Measurements from ENCODE around the gene STMN1. TPM values are rescaled to one million over a fixed set of nuclear protein-coding genes. Genes with fewer than 3 reads are reported as not detected.

The STMN1 gene
- 295 TPM for total RNA-seq
- polyA plus RNA-seq (ENCODE audit: insufficient read depth in 1 of 8, insufficient read length in 8 of 8, low replicate concordance in 1 of 8) = 100 to 1,000 TPM; 518 to 745 (median 564) TPM
- long read RNA-seq, donor 1, transcript STMN1-206 (5 exons, 1,504 nt) = major isoform, 62 of 91 reads
- long read RNA-seq, donor 1, partial matches to known transcripts = 29 of 91 reads
- long read RNA-seq, donor 1, other reads (novel, unspliced or antisense) = 0 of 91 reads
- long read RNA-seq, donor 2, transcript STMN1-206 (5 exons, 1,504 nt) = major isoform, 27 of 41 reads
- long read RNA-seq, donor 2, partial matches to known transcripts = 14 of 41 reads
- long read RNA-seq, donor 2, other reads (novel, unspliced or antisense) = 0 of 41 reads
- long read RNA-seq, donor 3, transcript STMN1-206 (5 exons, 1,504 nt) = major isoform, 68 of 124 reads
- long read RNA-seq, donor 3, partial matches to known transcripts = 56 of 124 reads
- long read RNA-seq, donor 3, other reads (novel, unspliced or antisense) = 0 of 124 reads
- long read RNA-seq, donor 4, transcript STMN1-206 (5 exons, 1,504 nt) = major isoform, 94 of 150 reads
- long read RNA-seq, donor 4, partial matches to known transcripts = 47 of 150 reads
- long read RNA-seq, donor 4, other reads (novel, unspliced or antisense) = 8 of 150 reads
- long read RNA-seq, donor 5, transcript STMN1-206 (5 exons, 1,504 nt) = major isoform, 300 of 498 reads
- long read RNA-seq, donor 5, partial matches to known transcripts = 171 of 498 reads
- long read RNA-seq, donor 5, other reads (novel, unspliced or antisense) = 23 of 498 reads
- long read RNA-seq, donor 6, transcript STMN1-206 (5 exons, 1,504 nt) = major isoform, 259 of 540 reads
- long read RNA-seq, donor 6, partial matches to known transcripts = 269 of 540 reads
- long read RNA-seq, donor 6, other reads (novel, unspliced or antisense) = 7 of 540 reads
- long read RNA-seq, donor 7, transcript STMN1-206 (5 exons, 1,504 nt) = major isoform, 209 of 424 reads
- long read RNA-seq, donor 7, partial matches to known transcripts = 197 of 424 reads
- long read RNA-seq, donor 7, other reads (novel, unspliced or antisense) = 11 of 424 reads
- long read RNA-seq, donor 8, transcript STMN1-206 (5 exons, 1,504 nt) = major isoform, 123 of 235 reads
- long read RNA-seq, donor 8, partial matches to known transcripts = 104 of 235 reads
- long read RNA-seq, donor 8, other reads (novel, unspliced or antisense) = 7 of 235 reads
- long read RNA-seq, donor 9, transcript STMN1-206 (5 exons, 1,504 nt) = major isoform, 144 of 212 reads
- long read RNA-seq, donor 9, partial matches to known transcripts = 64 of 212 reads
- long read RNA-seq, donor 9, other reads (novel, unspliced or antisense) = 0 of 212 reads
- long read RNA-seq, donor 10, transcript STMN1-206 (5 exons, 1,504 nt) = major isoform, 245 of 444 reads
- long read RNA-seq, donor 10, partial matches to known transcripts = 197 of 444 reads
- long read RNA-seq, donor 10, other reads (novel, unspliced or antisense) = 0 of 444 reads
- long read RNA-seq, donor 11, transcript STMN1-206 (5 exons, 1,504 nt) = major isoform, 110 of 193 reads
- long read RNA-seq, donor 11, partial matches to known transcripts = 72 of 193 reads
- long read RNA-seq, donor 11, other reads (novel, unspliced or antisense) = 8 of 193 reads

DNA sequence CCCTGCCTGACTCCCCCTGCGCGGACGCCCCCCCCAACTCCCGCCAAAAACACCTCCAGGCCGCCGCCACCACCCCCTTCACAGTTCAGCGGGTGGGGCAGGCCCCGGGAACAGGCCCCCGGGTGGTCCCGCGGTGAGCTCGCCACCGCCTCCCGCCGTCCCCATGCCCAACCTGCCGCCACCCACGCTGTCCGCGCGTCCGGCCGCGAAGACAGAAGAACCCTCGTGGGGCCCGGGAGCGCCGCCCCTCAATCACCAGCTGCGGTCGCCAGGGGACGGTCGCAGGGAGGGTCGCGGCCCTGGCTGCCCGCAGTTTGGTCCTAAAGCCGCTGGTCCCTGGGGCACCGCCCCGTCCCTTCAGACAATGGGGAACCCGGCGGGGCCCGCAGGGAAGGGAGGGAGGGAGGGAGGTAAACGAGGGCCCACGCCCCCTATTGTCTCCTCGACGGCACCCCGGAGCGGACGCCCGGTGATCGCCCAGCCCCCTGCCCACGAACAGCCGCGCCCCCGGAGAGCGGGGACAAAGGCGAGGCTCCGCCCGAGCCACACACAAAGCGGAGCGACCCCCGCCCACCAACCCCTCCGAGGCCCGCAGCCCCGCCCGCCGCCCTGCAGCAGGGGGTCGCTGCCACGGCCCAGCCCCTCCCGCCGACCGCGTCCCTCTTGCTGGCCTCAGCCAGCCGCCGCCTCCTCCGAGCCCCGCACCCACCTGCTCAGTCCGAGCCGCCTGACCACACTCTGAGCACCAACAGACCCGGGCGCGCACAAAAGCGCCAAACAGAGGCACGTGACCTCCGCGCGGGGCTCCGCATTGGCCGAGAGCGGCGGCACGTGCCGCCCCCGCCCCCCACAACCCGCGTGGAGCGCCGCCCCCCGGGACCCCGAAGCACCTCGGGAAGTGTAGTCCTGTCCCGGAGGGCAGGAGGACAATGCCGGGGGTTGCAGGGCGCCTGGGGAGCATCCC is at the start of gene STMN1:
STMN1 (minus strand) TSS at position 740 of the 964 bp plus-strand sequence. CDS start 1,743 bp downstream, outside the sequence.
- H3K27ac ChIP-seq (ENCODE audit: low read length) = peak within 1 kb of the TSS; percentile 86
- whole genome bisulfite sequencing (ENCODE audit: insufficient coverage) = under 1% methylated on average over 81 of the region's 102 CpGs
- H3K36me3 ChIP-seq (ENCODE audit: control insufficient read depth, insufficient read depth, low read length) = peaks cover 16% of the 10 kb centered on the region
- H3K9me3 ChIP-seq (replicated peaks; ENCODE audit: control insufficient read depth, low read depth, low read length) = no peaks in the 10 kb centered on the region
- H3K4me1 ChIP-seq (ENCODE audit: control insufficient read depth, insufficient read depth, low read length) = peaks cover 13% of the 10 kb centered on the region
- DNase-seq = peak; percentile 98
- no peaks in the 10 kb centered on the region for H3K27me3 ChIP-seq (ENCODE audit: control insufficient read depth, insufficient read depth, low read length)
- H3K4me3 ChIP-seq (ENCODE audit: low read length) = peak within 1 kb of the TSS; percentile 86

DNA sequence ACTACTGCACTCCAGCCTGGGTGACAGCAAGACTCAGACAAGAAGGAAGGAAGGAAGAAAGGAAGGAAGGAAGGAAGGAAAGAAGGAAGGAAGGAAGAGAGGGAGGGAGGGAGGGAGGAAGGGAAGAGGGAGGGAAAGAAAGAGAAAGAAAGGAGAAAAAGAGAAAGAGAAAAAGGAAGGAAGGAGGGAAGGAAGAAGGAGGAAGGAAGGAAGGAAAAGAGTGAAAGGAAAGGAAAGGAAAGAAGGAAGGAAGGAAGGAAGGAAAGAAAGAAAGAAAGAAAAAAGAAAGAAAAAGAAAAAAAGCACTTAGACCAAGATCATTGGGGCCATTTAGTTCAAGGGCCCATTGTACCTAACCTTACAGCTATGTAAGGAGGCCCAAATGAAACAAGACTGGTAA is 49.3 kb upstream of the STMN1 start:
- H3K4me3 ChIP-seq (ENCODE audit: low read length) = no peak overlapping the region
- DNase-seq = no peak
- peaks cover 5% of the 10 kb centered on the region for H3K9me3 ChIP-seq (replicated peaks; ENCODE audit: control insufficient read depth, low read depth, low read length)
- no peak overlapping the region for H3K27ac ChIP-seq (ENCODE audit: low read length)
- H3K36me3 ChIP-seq (ENCODE audit: control insufficient read depth, insufficient read depth, low read length) = peaks cover 24% of the 10 kb centered on the region
- peaks cover 23% of the 10 kb centered on the region for H3K4me1 ChIP-seq (ENCODE audit: control insufficient read depth, insufficient read depth, low read length)
- no peaks in the 10 kb centered on the region for H3K27me3 ChIP-seq (ENCODE audit: control insufficient read depth, insufficient read depth, low read length)

DNA sequence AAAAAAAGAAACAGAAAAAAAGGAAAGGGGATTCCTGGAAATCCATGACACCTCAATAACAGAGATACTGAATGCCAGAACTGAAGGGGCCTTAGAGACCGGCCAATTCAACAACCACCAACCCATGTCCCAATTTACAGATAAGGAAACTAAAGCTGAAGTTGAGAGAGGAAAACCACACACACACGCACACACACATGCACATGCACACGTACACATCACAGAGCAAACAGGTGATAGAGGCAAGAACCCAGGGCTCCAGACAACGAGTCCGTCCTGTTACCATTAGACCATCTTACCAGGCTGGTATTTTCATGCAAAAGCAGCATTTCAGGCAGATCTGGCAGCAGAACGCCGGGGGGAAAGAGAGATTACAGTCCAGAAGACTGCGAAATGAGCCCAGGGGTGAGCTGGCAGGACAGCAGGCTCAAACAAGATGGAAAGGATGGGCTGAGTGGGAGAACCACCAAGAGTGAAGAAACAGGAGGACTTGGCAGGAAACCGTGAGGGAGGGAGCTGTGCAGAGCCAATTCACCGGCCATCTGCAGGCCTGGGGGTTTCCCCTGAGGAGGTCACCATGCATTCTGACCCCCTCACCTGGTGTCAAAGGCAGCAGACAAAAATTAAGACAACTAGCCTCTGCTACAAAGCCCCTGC is 48.2 kb upstream of the STMN1 start:
- H3K9me3 ChIP-seq (replicated peaks; ENCODE audit: control insufficient read depth, low read depth, low read length) = peaks cover 5% of the 10 kb centered on the region
- peaks cover 18% of the 10 kb centered on the region for H3K36me3 ChIP-seq (ENCODE audit: control insufficient read depth, insufficient read depth, low read length)
- no peak overlapping the region for H3K27ac ChIP-seq (ENCODE audit: low read length)
- H3K4me1 ChIP-seq (ENCODE audit: control insufficient read depth, insufficient read depth, low read length) = peaks cover 19% of the 10 kb centered on the region
- DNase-seq = peak; percentile 40
- no peak overlapping the region for H3K4me3 ChIP-seq (ENCODE audit: low read length)
- no peaks in the 10 kb centered on the region for H3K27me3 ChIP-seq (ENCODE audit: control insufficient read depth, insufficient read depth, low read length)
- WGBS (ENCODE audit: insufficient coverage) = 42% methylated on average over 4 of the region's 10 CpGs

DNA sequence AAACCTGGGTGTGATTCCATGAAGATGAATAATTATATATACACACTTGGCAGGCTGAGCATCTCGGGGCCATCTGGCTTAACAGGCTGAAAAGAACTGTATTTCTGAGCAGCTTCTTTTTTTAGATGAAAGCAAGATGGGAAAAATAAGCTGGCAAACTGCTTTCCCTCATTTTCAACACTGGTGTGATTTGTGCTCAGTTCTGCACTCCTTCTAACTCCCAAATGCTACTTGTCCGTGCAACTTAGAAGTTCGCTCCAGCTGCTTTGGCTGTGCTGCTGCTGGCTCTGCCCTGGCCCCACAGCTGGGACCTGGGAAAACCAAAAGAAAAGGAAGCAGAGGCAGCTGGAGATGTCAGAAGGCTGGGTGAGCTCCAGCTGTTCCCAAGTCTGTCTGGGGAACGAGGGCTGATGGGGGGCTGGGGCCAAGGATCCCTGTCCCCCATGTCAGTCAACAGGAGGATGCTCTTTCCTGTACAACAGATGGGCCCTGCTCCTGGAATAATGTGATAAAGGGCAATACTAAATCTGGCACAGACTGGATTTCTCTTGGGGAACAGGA is 46.7 kb upstream of the STMN1 start:
- H3K9me3 ChIP-seq (replicated peaks; ENCODE audit: control insufficient read depth, low read depth, low read length) = no peaks in the 10 kb centered on the region
- peaks cover 7% of the 10 kb centered on the region for H3K36me3 ChIP-seq (ENCODE audit: control insufficient read depth, insufficient read depth, low read length)
- peaks cover 19% of the 10 kb centered on the region for H3K4me1 ChIP-seq (ENCODE audit: control insufficient read depth, insufficient read depth, low read length)
- no peaks in the 10 kb centered on the region for H3K27me3 ChIP-seq (ENCODE audit: control insufficient read depth, insufficient read depth, low read length)
- peak; percentile 99 for DNase-seq
- peak overlapping the region; percentile 1 for H3K27ac ChIP-seq (ENCODE audit: low read length)
- WGBS (ENCODE audit: insufficient coverage) = 11% methylated on average over 3 of the region's 4 CpGs
- no peak overlapping the region for H3K4me3 ChIP-seq (ENCODE audit: low read length)

GRCh38 chr1:25948641-25949040 is 42.4 kb upstream of the STMN1 start:
- no CpG with 5 or more reads among the region's 4 CpGs for WGBS (ENCODE audit: insufficient coverage)
- H3K27me3 ChIP-seq (ENCODE audit: control insufficient read depth, insufficient read depth, low read length) = no peaks in the 10 kb centered on the region
- DNase-seq = no peak
- H3K36me3 ChIP-seq (ENCODE audit: control insufficient read depth, insufficient read depth, low read length) = no peaks in the 10 kb centered on the region
- H3K27ac ChIP-seq (ENCODE audit: low read length) = no peak overlapping the region
- H3K4me1 ChIP-seq (ENCODE audit: control insufficient read depth, insufficient read depth, low read length) = peaks cover 12% of the 10 kb centered on the region
- no peak overlapping the region for H3K4me3 ChIP-seq (ENCODE audit: low read length)
- H3K9me3 ChIP-seq (replicated peaks; ENCODE audit: control insufficient read depth, low read depth, low read length) = peaks cover 5% of the 10 kb centered on the region

DNA sequence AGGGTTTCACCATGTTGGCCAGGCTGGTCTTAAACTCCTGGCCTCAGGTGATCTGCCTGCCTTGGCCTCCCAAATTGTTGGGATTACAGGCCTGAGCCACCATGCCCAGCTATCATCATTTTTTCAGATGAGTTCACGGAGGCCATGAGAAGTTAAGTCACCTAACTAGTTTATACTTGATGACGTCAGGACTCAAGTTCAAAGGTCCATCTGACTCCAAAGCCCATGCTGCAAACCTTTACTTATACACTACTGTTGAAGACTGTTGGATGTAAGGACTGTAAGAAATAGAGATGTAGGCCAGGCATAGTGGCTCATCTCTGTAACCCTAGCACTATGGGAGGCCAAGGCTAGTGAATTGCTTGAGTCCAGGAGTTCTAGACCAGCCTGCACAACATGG is 40.8 kb upstream of the STMN1 start:
- Histone ChIP-seq H3K36me3 (ENCODE audit: control insufficient read depth, insufficient read depth, low read length) (no peaks in the 10 kb centered on the region), H3K4me1 (ENCODE audit: control insufficient read depth, insufficient read depth, low read length) (no peaks in the 10 kb centered on the region), H3K9me3 (replicated peaks; ENCODE audit: control insufficient read depth, low read depth, low read length) (peaks cover 11% of the 10 kb centered on the region), H3K27ac (ENCODE audit: low read length) (no peak overlapping the region), H3K27me3 (ENCODE audit: control insufficient read depth, insufficient read depth, low read length) (no peaks in the 10 kb centered on the region), H3K4me3 (ENCODE audit: low read length) (no peak overlapping the region)
- DNase-seq = no peak
- WGBS (ENCODE audit: insufficient coverage) = 100% methylated on average over 1 of the region's 2 CpGs

- 53% methylated on average over 2 of the region's 5 CpGs for WGBS (ENCODE audit: insufficient coverage)
- no peaks in the 10 kb centered on the region for H3K4me1 ChIP-seq (ENCODE audit: control insufficient read depth, insufficient read depth, low read length)
- no peak overlapping the region for H3K27ac ChIP-seq (ENCODE audit: low read length)
- no peak for DNase-seq
- H3K4me3 ChIP-seq (ENCODE audit: low read length) = no peak overlapping the region
- H3K9me3 ChIP-seq (replicated peaks; ENCODE audit: control insufficient read depth, low read depth, low read length) = peaks cover 11% of the 10 kb centered on the region
- H3K27me3 ChIP-seq (ENCODE audit: control insufficient read depth, insufficient read depth, low read length) = no peaks in the 10 kb centered on the region
- no peaks in the 10 kb centered on the region for H3K36me3 ChIP-seq (ENCODE audit: control insufficient read depth, insufficient read depth, low read length)
Observed at GRCh38 chr1:25945761-25946160, 39.5 kb upstream of the STMN1 start.

DNA sequence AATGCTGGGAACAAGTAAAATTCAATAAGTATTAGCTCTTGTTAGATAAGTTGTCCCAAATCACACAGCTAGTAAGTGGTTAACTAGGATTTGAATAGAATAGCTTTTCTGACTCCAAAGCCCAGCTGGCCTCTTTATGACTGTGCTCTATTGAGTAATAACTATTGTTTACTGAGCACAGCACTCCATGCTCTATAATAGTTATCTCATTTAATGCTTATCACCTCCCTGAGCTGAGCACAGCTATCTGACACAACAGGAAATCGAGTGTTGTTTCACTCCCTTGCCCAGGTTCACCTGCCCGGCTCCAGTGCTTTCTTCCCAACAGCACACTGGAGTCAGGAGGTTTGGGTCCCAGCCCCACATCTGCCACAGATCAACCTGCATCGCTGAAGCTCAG is 38.8 kb upstream of the STMN1 start:
- H3K9me3 ChIP-seq (replicated peaks; ENCODE audit: control insufficient read depth, low read depth, low read length) = peaks cover 11% of the 10 kb centered on the region
- H3K27me3 ChIP-seq (ENCODE audit: control insufficient read depth, insufficient read depth, low read length) = no peaks in the 10 kb centered on the region
- no peak overlapping the region for H3K4me3 ChIP-seq (ENCODE audit: low read length)
- 63% methylated on average over 3 of the region's 3 CpGs for WGBS (ENCODE audit: insufficient coverage)
- H3K27ac ChIP-seq (ENCODE audit: low read length) = no peak overlapping the region
- H3K36me3 ChIP-seq (ENCODE audit: control insufficient read depth, insufficient read depth, low read length) = no peaks in the 10 kb centered on the region
- no peaks in the 10 kb centered on the region for H3K4me1 ChIP-seq (ENCODE audit: control insufficient read depth, insufficient read depth, low read length)
- DNase-seq = no peak
